Measurements from ENCODE around the gene SLC4A2. TPM values are rescaled to one million over a fixed set of nuclear protein-coding genes. Genes with fewer than 3 reads are reported as not detected.

The SLC4A2 gene
- total RNA-seq, 1 donor from 2014 or later, result 128 TPM

GRCh38 chr7:151109094-151110048 lies 50.0 kb downstream of the SLC4A2 start:
- Mint-ChIP-seq H3K4me3 (no peak overlapping the region), H3K27me3 (ENCODE audit: insufficient read depth) (peaks cover 19% of the 10 kb centered on the region), H3K36me3 (ENCODE audit: low read depth) (no peaks in the 10 kb centered on the region), H3K9me3 (no peaks in the 10 kb centered on the region), H3K27ac (no peak overlapping the region), H3K4me1 (ENCODE audit: low read depth) (no peaks in the 10 kb centered on the region)
- intact Hi-C loops (cut with micrococcal nuclease), result loop anchor here (2.0 kb wide), 1 partner anchor 81 kb away; the partner anchor contains the start of gene ABCB8
- DNase-seq (ENCODE audit: low spot score), result no peak

- Mint-ChIP-seq H3K4me3 (no peak overlapping the region), H3K9me3 (no peaks in the 10 kb centered on the region), H3K36me3 (ENCODE audit: low read depth) (no peaks in the 10 kb centered on the region), H3K4me1 (ENCODE audit: low read depth) (no peaks in the 10 kb centered on the region), H3K27me3 (ENCODE audit: insufficient read depth) (peaks cover 19% of the 10 kb centered on the region), H3K27ac (no peak overlapping the region)
- DNase-seq (ENCODE audit: low spot score), result no peak
- intact Hi-C loops (cut with micrococcal nuclease), result loop anchor here (2.0 kb wide), 1 partner anchor 82 kb away; the partner anchor contains the start of gene ABCB8
Observed at GRCh38 chr7:151110236-151110940, 51.0 kb downstream of the SLC4A2 start.

- intact Hi-C loops (cut with micrococcal nuclease), result loop anchor here (1.0 to 2.0 kb wide), 6 partner anchors 24 to 333 kb away; partner anchors contain the start of genes ABCB8 and SLC4A2
- no peaks in the 10 kb centered on the region for H3K4me1 Mint-ChIP-seq (ENCODE audit: low read depth)
- H3K9me3 Mint-ChIP-seq, result no peaks in the 10 kb centered on the region
- H3K36me3 Mint-ChIP-seq (ENCODE audit: low read depth), result no peaks in the 10 kb centered on the region
- peak; percentile 55 for DNase-seq (ENCODE audit: low spot score)
- H3K27me3 Mint-ChIP-seq (ENCODE audit: insufficient read depth), result peaks cover 17% of the 10 kb centered on the region
- H3K27ac Mint-ChIP-seq, result no peak overlapping the region
- no peak overlapping the region for H3K4me3 Mint-ChIP-seq
Observed at GRCh38 chr7:151110941-151111645, 51.7 kb downstream of the SLC4A2 start.

GRCh38 chr7:151113344-151114150 lies 54.2 kb downstream of the SLC4A2 start:
- peaks cover 17% of the 10 kb centered on the region for H3K27me3 Mint-ChIP-seq (ENCODE audit: insufficient read depth)
- H3K9me3 Mint-ChIP-seq, result no peaks in the 10 kb centered on the region
- H3K4me1 Mint-ChIP-seq (ENCODE audit: low read depth), result no peaks in the 10 kb centered on the region
- no peak overlapping the region for H3K27ac Mint-ChIP-seq
- intact Hi-C loops (cut with micrococcal nuclease), result no loop called here
- no peak overlapping the region for H3K4me3 Mint-ChIP-seq
- no peaks in the 10 kb centered on the region for H3K36me3 Mint-ChIP-seq (ENCODE audit: low read depth)
- no peak for DNase-seq (ENCODE audit: low spot score)

GRCh38 chr7:151114151-151115090 lies 55.0 kb downstream of the SLC4A2 start:
- H3K4me1 Mint-ChIP-seq (ENCODE audit: low read depth), result no peaks in the 10 kb centered on the region
- peaks cover 4% of the 10 kb centered on the region for H3K36me3 Mint-ChIP-seq (ENCODE audit: low read depth)
- DNase-seq (ENCODE audit: low spot score), result no peak
- intact Hi-C loops (cut with micrococcal nuclease), result loop anchor here (1.0 kb wide), 1 partner anchor 216 kb away; no protein-coding TSS in a partner anchor
- H3K27me3 Mint-ChIP-seq (ENCODE audit: insufficient read depth), result peaks cover 17% of the 10 kb centered on the region
- no peaks in the 10 kb centered on the region for H3K9me3 Mint-ChIP-seq
- H3K4me3 Mint-ChIP-seq, result no peak overlapping the region
- H3K27ac Mint-ChIP-seq, result no peak overlapping the region

GRCh38 chr7:151115121-151115835 lies 55.9 kb downstream of the SLC4A2 start:
- Mint-ChIP-seq H3K4me1 (ENCODE audit: low read depth) (no peaks in the 10 kb centered on the region), H3K27me3 (ENCODE audit: insufficient read depth) (peaks cover 17% of the 10 kb centered on the region), H3K36me3 (ENCODE audit: low read depth) (peaks cover 4% of the 10 kb centered on the region), H3K9me3 (no peaks in the 10 kb centered on the region), H3K27ac (no peak overlapping the region), H3K4me3 (no peak overlapping the region)
- no peak for DNase-seq (ENCODE audit: low spot score)
- intact Hi-C loops (cut with micrococcal nuclease), result loop anchor here (1.0 kb wide), 1 partner anchor 217 kb away; no protein-coding TSS in a partner anchor

GRCh38 chr7:151115836-151116418 lies 56.5 kb downstream of the SLC4A2 start:
- intact Hi-C loops (cut with micrococcal nuclease), result loop anchor here (1.0 kb wide), 1 partner anchor 218 kb away; no protein-coding TSS in a partner anchor
- no peak for DNase-seq (ENCODE audit: low spot score)
- Mint-ChIP-seq H3K36me3 (ENCODE audit: low read depth) (peaks cover 7% of the 10 kb centered on the region), H3K27me3 (ENCODE audit: insufficient read depth) (peaks cover 17% of the 10 kb centered on the region), H3K9me3 (no peaks in the 10 kb centered on the region), H3K27ac (no peak overlapping the region), H3K4me1 (ENCODE audit: low read depth) (no peaks in the 10 kb centered on the region), H3K4me3 (no peak overlapping the region)

- Mint-ChIP-seq H3K4me1 (ENCODE audit: low read depth) (no peaks in the 10 kb centered on the region), H3K9me3 (no peaks in the 10 kb centered on the region), H3K27me3 (ENCODE audit: insufficient read depth) (peaks cover 17% of the 10 kb centered on the region), H3K36me3 (ENCODE audit: low read depth) (peaks cover 7% of the 10 kb centered on the region), H3K27ac (no peak overlapping the region), H3K4me3 (no peak overlapping the region)
- no peak for DNase-seq (ENCODE audit: low spot score)
- intact Hi-C loops (cut with micrococcal nuclease), result no loop called here
Observed at GRCh38 chr7:151116603-151117440, 57.4 kb downstream of the SLC4A2 start.

GRCh38 chr7:151117565-151117964 lies 58.2 kb downstream of the SLC4A2 start:
- Mint-ChIP-seq H3K4me3 (peak overlapping the region; percentile 5), H3K27me3 (ENCODE audit: insufficient read depth) (peaks cover 14% of the 10 kb centered on the region), H3K9me3 (no peaks in the 10 kb centered on the region), H3K36me3 (ENCODE audit: low read depth) (peaks cover 7% of the 10 kb centered on the region), H3K27ac (no peak overlapping the region), H3K4me1 (ENCODE audit: low read depth) (no peaks in the 10 kb centered on the region)
- DNase-seq (ENCODE audit: low spot score), result no peak
- intact Hi-C loops (cut with micrococcal nuclease), result no loop called here
